Endothelial cell of umbilical vein (primary cell): Measurements from ENCODE around the gene ASXL1.

Source experiments
- CTCF ChIP-seq, 2 donors: IDR thresholded peaks; 1 replicate in 1 of 2; 2 replicates in 1 of 2; pipeline ENCODE4 v1.5.1; 2011; ENCODE audit warnings: low read length in 2 of 2, mild to moderate bottlenecking in 2 of 2, moderate library complexity in 2 of 2, control low read depth in 1 of 2, inconsistent platforms in 1 of 2, low read depth in 1 of 2; ENCODE audit not compliant: insufficient read depth in 1 of 2; ENCODE audit errors: extremely low read depth in 1 of 2
- EZH2 ChIP-seq: IDR thresholded peaks from 2 replicates; pipeline ENCODE4 v1.6.1; 2012; ENCODE audit warnings: borderline replicate concordance, low read depth, mild to moderate bottlenecking, moderate library complexity, low read length, inconsistent platforms; ENCODE audit not compliant: severe bottlenecking
- FOS ChIP-seq: IDR thresholded peaks from 2 replicates; pipeline ENCODE4 v1.6.1; 2011; ENCODE audit warnings: mild to moderate bottlenecking, low read length, moderate library complexity, borderline replicate concordance; ENCODE audit not compliant: insufficient read depth
- GATA2 ChIP-seq: IDR thresholded peaks from 2 replicates; pipeline ENCODE4 v1.7.0; 2011; ENCODE audit warnings: low read depth, mild to moderate bottlenecking, moderate library complexity, mixed read lengths, low read length; ENCODE audit not compliant: insufficient read length, insufficient read depth
- JUN ChIP-seq: IDR thresholded peaks from 2 replicates; pipeline ENCODE4 v1.6.1; 2011; ENCODE audit warnings: borderline replicate concordance, low read depth; ENCODE audit not compliant: insufficient read length, insufficient read depth
- POLR2A ChIP-seq: IDR thresholded peaks from 2 replicates; pipeline ENCODE4 v1.6.1; 2012; ENCODE audit warnings: low read depth, mild to moderate bottlenecking, control low read depth, low read length
- POLR2AphosphoS5 ChIP-seq: IDR thresholded peaks from 2 replicates; pipeline ENCODE4 v1.6.1; 2012; ENCODE audit warnings: low read depth, mild to moderate bottlenecking, control low read depth, low read length, moderate library complexity; ENCODE audit not compliant: insufficient read depth
- TF ChIP-seq, protein P1 (sequence below): IDR thresholded peaks from 2 replicates; pipeline ENCODE4 v1.6.1; 2011; ENCODE audit not compliant: insufficient read depth, insufficient read length

- TF ChIP-seq EZH2 (no peak), POLR2A (no peak), CTCF (IDR thresholded peaks at IDR 0.05; ENCODE audit: extremely low read depth in 1 of 2, insufficient read depth in 1 of 2, low read depth in 1 of 2, low read length in 2 of 2) (no peak), POLR2AphosphoS5 (peak; percentile 32), JUN (peak; percentile 78), FOS (peak; percentile 83), GATA2 (peak; percentile 93)
- TF ChIP-seq, protein P1, sequence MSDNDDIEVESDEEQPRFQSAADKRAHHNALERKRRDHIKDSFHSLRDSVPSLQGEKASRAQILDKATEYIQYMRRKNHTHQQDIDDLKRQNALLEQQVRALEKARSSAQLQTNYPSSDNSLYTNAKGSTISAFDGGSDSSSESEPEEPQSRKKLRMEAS = no peak
Measured at GRCh38 chr20:32325706-32326503, 32.2 kb upstream of the ASXL1 start.
